Medulla oblongata (tissue), 1 donor: ENCODE measurements around the gene PALM2AKAP2.
"Not testable (repeated sequence)": the region's sequence is repeated elsewhere in the genome, so short reads cannot be mapped to it uniquely, and the experiment has no call there.

Experiments used
- DNase-seq: peaks from one replicate; pipeline ENCODE4 v3.0.0-alpha.2; 2015; ENCODE audit errors: extremely low spot score

The PALM2AKAP2 gene

GRCh38 chr9:109802491-109802890 lies 22.5 kb downstream of the PALM2AKAP2 start:
- DNase-seq = no peak

- no peak for DNase-seq
Observed at GRCh38 chr9:109805050-109805449, 25.1 kb downstream of the PALM2AKAP2 start.

DNA sequence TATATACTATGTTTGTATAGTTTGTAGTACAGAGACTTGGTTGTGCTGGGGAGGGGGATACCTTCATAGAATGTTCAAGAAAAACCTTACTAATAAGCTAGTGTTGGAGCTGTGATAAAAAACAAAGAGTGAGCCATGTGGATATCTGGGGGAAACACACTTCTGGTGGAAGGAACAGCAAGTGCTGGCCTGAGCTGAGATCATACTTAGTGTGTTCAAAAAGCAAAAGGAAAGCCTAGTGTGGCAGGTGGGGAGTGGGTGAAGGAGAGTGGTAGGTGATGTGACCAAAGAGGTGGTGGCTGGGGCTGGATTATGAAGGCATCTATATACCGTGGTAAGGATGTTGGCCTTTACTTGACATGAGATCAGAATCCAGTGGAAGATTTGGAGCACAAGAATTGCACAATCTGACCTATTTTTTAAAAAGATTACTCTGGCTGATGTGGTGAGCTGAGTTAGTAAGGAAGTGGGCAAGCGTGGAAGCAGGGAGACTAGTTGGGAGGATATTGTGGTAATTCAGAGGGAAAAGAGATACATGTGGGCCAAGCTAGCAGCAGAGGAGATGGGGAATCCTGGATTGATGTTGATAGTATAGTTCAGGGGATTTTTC lies 26.6 kb downstream of the PALM2AKAP2 start:
- DNase-seq = no peak

DNA sequence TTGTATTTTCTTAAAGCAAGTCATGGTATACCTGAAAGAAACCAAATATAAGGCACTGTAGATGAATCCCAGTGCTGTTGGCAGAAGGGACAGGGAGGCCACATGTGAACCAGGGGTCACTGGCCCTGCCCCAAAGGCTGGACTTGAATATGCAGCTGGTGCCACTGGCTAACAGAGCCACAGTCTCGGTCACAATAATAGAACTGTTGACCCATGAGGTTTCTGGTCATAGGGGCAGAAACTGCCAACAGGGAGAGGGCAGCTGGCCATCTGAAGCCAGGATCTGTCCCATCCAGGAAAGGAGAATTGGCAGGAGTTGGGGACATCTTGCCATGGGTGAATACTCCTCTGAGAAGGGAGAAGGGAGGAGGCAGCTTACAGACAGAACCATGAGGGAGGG lies 31.9 kb downstream of the PALM2AKAP2 start:
- DNase-seq = peak; percentile 48

- DNase-seq = no peak
Observed at GRCh38 chr9:109812331-109812730, 32.3 kb downstream of the PALM2AKAP2 start.

DNA sequence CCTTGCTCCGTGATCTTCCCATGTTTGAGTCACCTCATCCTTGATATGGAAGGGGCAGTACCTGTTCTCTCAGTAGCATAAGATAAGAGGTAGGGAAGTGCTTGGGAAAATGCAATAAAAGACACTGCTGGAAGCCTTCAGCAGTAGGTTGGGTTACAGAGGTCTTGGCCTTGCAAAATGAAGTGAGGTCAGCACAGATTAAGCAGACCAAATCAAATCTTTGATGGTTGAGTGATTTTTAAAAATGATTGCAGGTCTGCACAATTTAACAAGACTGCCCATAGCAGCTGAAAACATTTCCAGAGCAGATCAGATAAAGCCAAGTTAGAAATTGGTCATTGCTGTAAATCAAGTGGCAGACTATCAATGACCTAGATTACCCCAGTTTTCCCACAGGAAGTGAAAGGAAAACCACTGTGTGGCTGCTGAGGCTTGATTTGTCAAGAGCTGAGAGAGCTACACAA lies 32.9 kb downstream of the PALM2AKAP2 start:
- no peak for DNase-seq

- DNase-seq = no peak
Observed at GRCh38 chr9:109813303-109813702, 33.3 kb downstream of the PALM2AKAP2 start.

- DNase-seq = no peak
Observed at GRCh38 chr9:109813829-109814228, 33.8 kb downstream of the PALM2AKAP2 start.

GRCh38 chr9:109815366-109815947 lies 35.5 kb downstream of the PALM2AKAP2 start:
- no peak for DNase-seq

GRCh38 chr9:109816490-109816889 lies 36.5 kb downstream of the PALM2AKAP2 start:
- DNase-seq = no peak

DNA sequence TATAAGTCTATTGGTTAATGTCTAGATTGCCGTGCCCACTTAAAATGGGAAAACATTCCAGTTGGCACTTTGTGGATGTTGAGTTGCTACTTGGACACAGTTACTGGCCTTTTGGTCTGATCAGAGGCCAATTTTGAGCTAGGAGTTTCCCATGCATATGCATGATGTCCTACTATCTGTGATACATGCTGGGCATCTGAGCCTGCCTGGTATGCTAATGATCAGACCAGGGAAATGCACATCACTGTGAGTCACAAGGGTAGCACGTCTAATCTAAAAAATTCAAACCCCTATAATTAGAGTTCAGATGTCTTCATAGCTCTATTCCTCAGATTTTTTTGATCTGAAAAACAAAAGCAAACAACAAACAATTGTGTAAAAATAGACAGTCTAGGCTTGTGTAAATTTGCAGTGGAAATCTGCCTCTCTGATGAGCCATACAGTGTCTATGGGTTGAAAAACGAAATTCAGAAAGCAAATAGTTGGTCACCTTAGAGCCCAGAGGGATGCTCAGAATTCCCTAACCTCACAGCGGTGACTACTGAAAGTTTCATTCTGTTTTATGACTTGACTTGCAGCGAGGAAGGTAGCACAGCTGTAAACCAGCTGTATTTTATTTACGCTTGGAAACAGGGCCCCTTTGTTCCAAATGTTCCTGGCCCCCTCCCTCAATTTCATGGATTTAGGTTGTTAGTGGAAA lies 37.3 kb downstream of the PALM2AKAP2 start:
- DNase-seq = no peak

GRCh38 chr9:109817846-109818472 lies 38.0 kb downstream of the PALM2AKAP2 start:
- DNase-seq = peak; percentile 90

GRCh38 chr9:109821711-109822110 lies 41.7 kb downstream of the PALM2AKAP2 start:
- DNase-seq = no peak

- not testable (repeated sequence) for DNase-seq
Observed at GRCh38 chr9:109825383-109825782, 45.4 kb downstream of the PALM2AKAP2 start.

DNA sequence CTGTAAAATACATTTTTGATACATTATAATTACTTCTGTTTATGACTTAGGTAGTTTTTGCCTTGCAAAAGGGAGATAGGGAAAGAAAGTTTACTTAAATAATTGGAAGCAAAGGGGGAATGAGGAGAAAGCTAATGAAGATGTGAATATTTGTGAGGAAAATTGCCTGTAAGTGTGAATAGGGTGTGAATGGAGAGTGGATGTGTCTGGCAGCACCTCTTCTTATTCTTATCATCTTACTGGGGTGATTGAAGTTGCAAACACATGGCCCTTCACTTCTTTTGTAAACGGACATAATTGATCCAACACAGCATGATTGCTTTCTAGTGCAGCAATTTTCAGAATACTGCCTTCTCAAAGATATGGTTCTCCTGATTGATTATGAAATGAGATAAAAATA lies 46.6 kb downstream of the PALM2AKAP2 start:
- DNase-seq = no peak

DNA sequence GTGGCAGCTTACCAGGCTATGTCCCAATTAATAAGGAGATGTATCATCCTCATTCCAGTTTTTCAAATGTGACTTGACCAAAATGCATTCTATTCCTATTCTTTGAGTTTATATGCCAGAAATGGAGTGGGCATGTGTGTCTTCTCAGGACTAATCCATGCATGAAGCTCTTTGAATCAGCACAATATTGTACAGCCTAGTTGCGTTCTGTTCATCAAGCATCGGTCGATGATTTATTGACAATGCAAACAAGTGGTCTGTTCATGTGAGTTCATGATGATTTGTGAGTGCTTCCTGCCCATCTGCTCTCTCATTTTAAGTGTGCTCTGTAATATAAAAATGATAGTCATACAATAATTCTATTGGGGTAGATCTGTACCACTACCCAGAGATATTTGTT lies 48.3 kb downstream of the PALM2AKAP2 start:
- DNase-seq = no peak
